Urinary bladder (tissue), 4 donors: ENCODE data around the gene SPRED3. TPM values are rescaled to one million over a fixed set of nuclear protein-coding genes. Genes with fewer than 3 reads are reported as not detected.
"Not testable (repeated sequence)": the region's sequence is repeated elsewhere in the genome, so short reads cannot be mapped to it uniquely, and the experiment has no call there.

Experiments used
- DNase-seq: peaks from one replicate; pipeline ENCODE4 v3.0.0-alpha.2; 2015; ENCODE audit errors: extremely low spot score
- H3K27ac ChIP-seq: one replicate; pipeline ENCODE4 v1.5.1; 2013; ENCODE audit warnings: low read depth, mild to moderate bottlenecking, moderate library complexity
- H3K36me3 ChIP-seq: one replicate; pipeline ENCODE4 v1.6.1; 2013; ENCODE audit warnings: mild to moderate bottlenecking, moderate library complexity; ENCODE audit not compliant: insufficient read depth
- H3K4me1 ChIP-seq: one replicate; pipeline ENCODE4 v1.6.1; 2013; ENCODE audit warnings: mild to moderate bottlenecking, moderate library complexity; ENCODE audit not compliant: insufficient read depth
- H3K4me3 ChIP-seq: one replicate; pipeline ENCODE4 v1.5.1; 2013; ENCODE audit warnings: low read depth, low read length
- WGBS: extraction: QIAGEN DNeasy Blood & Tissue Kit; methylation state at CpG from one replicate; pipeline ENCODE4 v1.1.7; 2013; 5-methylcytosine and 5-hydroxymethylcytosine counted together
- polyA plus RNA-seq: library from polyadenylated mRNA; stranded (reverse); fragments of 200-250 nt; gene quantifications from one replicate; pipeline ENCODE4 v1.2.3, GENCODE V29; 2013
- total RNA-seq: library from RNA; depleted of rRNA; stranded (reverse); fragments of >200 nt; gene quantifications from one replicate; pipeline ENCODE4 v1.2.3, GENCODE V29; 2014
- donor health status: healthy with polysubstance abuse.
- donor health status: healthy.

SPRED3 gene
- total and polyA plus RNA-seq, 2 donors: 0.05 to 0.72 TPM

GRCh38 chr19:38361633-38362075 lies 26.8 kb upstream of the SPRED3 start:
- peak overlapping the region; percentile 46 for H3K4me3 ChIP-seq
- under 1% methylated on average over 37 of the region's 37 CpGs for WGBS
- DNase-seq: peak; percentile 45
- no peaks in the 10 kb centered on the region for H3K4me1 ChIP-seq
- no peak overlapping the region for H3K27ac ChIP-seq
- H3K36me3 ChIP-seq: no peaks in the 10 kb centered on the region

GRCh38 chr19:38362076-38362945 lies 26.2 kb upstream of the SPRED3 start:
- no peak for DNase-seq
- 2% methylated on average over 68 of the region's 68 CpGs for WGBS
- no peaks in the 10 kb centered on the region for H3K4me1 ChIP-seq
- peak overlapping the region; percentile 46 for H3K4me3 ChIP-seq
- no peaks in the 10 kb centered on the region for H3K36me3 ChIP-seq
- H3K27ac ChIP-seq: no peak overlapping the region

GRCh38 chr19:38362946-38363688 lies 25.4 kb upstream of the SPRED3 start:
- H3K4me1 ChIP-seq, H3K4me3 ChIP-seq, H3K36me3 ChIP-seq, DNase-seq, H3K27ac ChIP-seq: not testable (repeated sequence)
- 77% methylated on average over 15 of the region's 16 CpGs for WGBS

GRCh38 chr19:38367041-38367440 lies 21.5 kb upstream of the SPRED3 start:
- WGBS: 78% methylated on average over 12 of the region's 12 CpGs
- H3K36me3 ChIP-seq: no peaks in the 10 kb centered on the region
- H3K4me3 ChIP-seq: no peak overlapping the region
- no peaks in the 10 kb centered on the region for H3K4me1 ChIP-seq
- no peak for DNase-seq
- no peak overlapping the region for H3K27ac ChIP-seq

GRCh38 chr19:38369584-38369983 lies 18.9 kb upstream of the SPRED3 start:
- Histone ChIP-seq H3K4me3 (no peak overlapping the region), H3K27ac (no peak overlapping the region), H3K36me3 (no peaks in the 10 kb centered on the region), H3K4me1 (no peaks in the 10 kb centered on the region)
- no peak for DNase-seq
- 84% methylated on average over 2 of the region's 2 CpGs for WGBS

- WGBS: 65% methylated on average over 12 of the region's 12 CpGs
- Histone ChIP-seq H3K4me3 (no peak overlapping the region), H3K36me3 (no peaks in the 10 kb centered on the region), H3K27ac (no peak overlapping the region), H3K4me1 (no peaks in the 10 kb centered on the region)
- no peak for DNase-seq
Measured at GRCh38 chr19:38370299-38370698, 18.2 kb upstream of the SPRED3 start.

- H3K4me1 ChIP-seq: no peaks in the 10 kb centered on the region
- DNase-seq: no peak
- no peak overlapping the region for H3K4me3 ChIP-seq
- no peaks in the 10 kb centered on the region for H3K36me3 ChIP-seq
- WGBS: 69% methylated on average over 6 of the region's 6 CpGs
- H3K27ac ChIP-seq: no peak overlapping the region
Measured at GRCh38 chr19:38371081-38371480, 17.4 kb upstream of the SPRED3 start.

- DNase-seq: no peak
- Histone ChIP-seq H3K36me3 (no peaks in the 10 kb centered on the region), H3K27ac (peak overlapping the region; percentile 33), H3K4me1 (no peaks in the 10 kb centered on the region), H3K4me3 (peak overlapping the region; percentile 8)
- WGBS: 65% methylated on average over 6 of the region's 6 CpGs
Measured at GRCh38 chr19:38373907-38374331, 14.6 kb upstream of the SPRED3 start.

- Histone ChIP-seq H3K36me3 (no peaks in the 10 kb centered on the region), H3K27ac (peak within 1 kb of the TSS; percentile 74), H3K4me3 (peak within 1 kb of the TSS; percentile 74), H3K4me1 (no peaks in the 10 kb centered on the region)
- DNase-seq: peak; percentile 98
- under 1% methylated on average over 65 of the region's 65 CpGs for WGBS
Measured at GRCh38 chr19:38374332-38375097, 14.0 kb upstream of the SPRED3 start, which contains the start of gene PSMD8. Gene PSMD8 (plus strand): TSS chr19:38374571. CDS start chr19:38374602, 31 bp downstream.

GRCh38 chr19:38375098-38375493 lies 13.4 kb upstream of the SPRED3 start:
- Histone ChIP-seq H3K4me3 (peak overlapping the region; percentile 74), H3K4me1 (no peaks in the 10 kb centered on the region), H3K27ac (peak overlapping the region; percentile 74), H3K36me3 (no peaks in the 10 kb centered on the region)
- DNase-seq: no peak
- WGBS: under 1% methylated on average over 18 of the region's 18 CpGs

GRCh38 chr19:38375748-38376147 lies 12.7 kb upstream of the SPRED3 start:
- Histone ChIP-seq H3K4me3 (peak overlapping the region; percentile 74), H3K4me1 (no peaks in the 10 kb centered on the region), H3K36me3 (no peaks in the 10 kb centered on the region), H3K27ac (no peak overlapping the region)
- no peak for DNase-seq
- WGBS: 75% methylated on average over 5 of the region's 5 CpGs

- Histone ChIP-seq H3K27ac (no peak overlapping the region), H3K4me3 (no peak overlapping the region), H3K36me3 (peaks cover 4% of the 10 kb centered on the region), H3K4me1 (no peaks in the 10 kb centered on the region)
- WGBS: 73% methylated on average over 3 of the region's 3 CpGs
- no peak for DNase-seq
Measured at GRCh38 chr19:38376576-38376975, 11.9 kb upstream of the SPRED3 start.

- no peak overlapping the region for H3K4me3 ChIP-seq
- WGBS: 97% methylated on average over 4 of the region's 4 CpGs
- H3K4me1 ChIP-seq: no peaks in the 10 kb centered on the region
- no peak overlapping the region for H3K27ac ChIP-seq
- peaks cover 7% of the 10 kb centered on the region for H3K36me3 ChIP-seq
- DNase-seq: no peak
Measured at GRCh38 chr19:38377052-38377451, 11.4 kb upstream of the SPRED3 start.
